GM12878 (cell line): ENCODE measurements around the gene THAP11. TPM values are rescaled to one million over a fixed set of nuclear protein-coding genes. Genes with fewer than 3 reads are reported as not detected.

ENCODE experiments used
- DPF2 ChIP-seq: fragments of 450-650 bp; IDR thresholded peaks from 2 replicates; pipeline ENCODE4 v1.6.1; 2017; ENCODE audit warnings: mild to moderate bottlenecking
- NR2F1 ChIP-seq: fragments of 450-650 bp; conservative IDR thresholded peaks from 2 replicates; pipeline ENCODE4 v1.6.1; 2017; ENCODE audit warnings: mild to moderate bottlenecking
- SRF ChIP-seq, 2 experiments: IDR thresholded peaks; 2 replicates each; pipeline ENCODE4 v1.6.1; 2011; ENCODE audit warnings: low read depth in 2 of 2, low read length in 2 of 2, mild to moderate bottlenecking in 1 of 2, moderate library complexity in 1 of 2
- polyA plus RNA-seq, 11 experiments: library from polyadenylated mRNA; depleted of rRNA in 4 of 11; unstranded in 6 of 11; stranded (reverse) in 5 of 11; fragments of >200 nt; fragmentation: Nextera tagmentation in 4 of 11; fragmentation: Illumina TruSeq in 1 of 11; extraction: Ambion mirVana in 4 of 11; extraction: Trizol in 1 of 11; gene quantifications; 1 replicate in 1 of 11; 2 replicates in 10 of 11; pipeline versions ENCODE4 v1.2.1 to v1.2.3, GENCODE V29; 2011 to 2016; ENCODE audit warnings: inconsistent platforms in 2 of 11, missing spikeins in 2 of 11, low read depth in 1 of 11
- total RNA-seq, 4 experiments: library from RNA; depleted of rRNA in 3 of 4; stranded (reverse); fragments of >200 nt in 3 of 4; fragmentation: Illumina TruSeq in 1 of 4; extraction: Trizol in 1 of 4; gene quantifications; 2 replicates each; pipeline versions ENCODE4 v1.2.1 to v1.2.3, GENCODE V29; 2013 to 2021
- TF ChIP-seq, protein P1 (sequence below): fragments of 150-350 bp; IDR thresholded peaks from 2 replicates; pipeline ENCODE4 v1.6.1; 2016; ENCODE audit warnings: low read depth, low read length
- TF ChIP-seq, protein P2 (sequence below): fragments of 450-650 bp; IDR thresholded peaks from 2 replicates; pipeline ENCODE4 v1.6.1; 2017; ENCODE audit warnings: low read depth, mild to moderate bottlenecking, moderate library complexity
- TF ChIP-seq, protein P3 (sequence below): IDR thresholded peaks from 2 replicates; pipeline ENCODE4 v1.6.1; 2012; ENCODE audit warnings: improper control_type of control experiment, low read depth, low read length; ENCODE audit not compliant: insufficient replicate concordance

The THAP11 gene
- total and polyA plus RNA-seq, 10 of the 15 experiments (the other 5 are each of a cell fraction or from before 2014, with no cell fraction given): 2.5 to 36.7 (median 21.4) TPM

DNA sequence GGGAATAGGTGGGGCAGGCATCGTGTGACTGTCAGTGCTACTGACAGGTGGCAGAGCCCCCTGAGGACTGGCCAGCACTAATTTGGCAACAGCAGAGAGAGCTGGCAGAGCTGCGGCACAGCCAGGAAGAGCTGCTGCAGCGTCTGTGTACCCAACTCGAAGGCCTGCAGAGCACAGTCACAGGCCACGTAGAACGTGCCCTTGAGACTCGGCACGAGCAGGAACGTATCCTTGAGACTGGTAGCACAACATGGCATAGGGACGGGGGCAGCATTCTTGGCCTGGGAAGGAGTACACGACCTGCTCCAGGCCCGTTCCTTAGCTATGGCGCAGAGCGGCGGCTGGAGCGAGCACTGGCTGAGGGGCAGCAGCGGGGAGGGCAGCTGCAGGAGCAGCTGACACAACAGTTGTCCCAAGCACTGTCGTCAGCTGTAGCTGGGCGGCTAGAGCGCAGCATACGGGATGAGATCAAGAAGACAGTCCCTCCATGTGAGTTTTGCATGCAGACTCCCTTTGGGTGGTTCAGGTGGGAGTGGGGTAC is 39.6 kb downstream of the THAP11 start (continued):
- TF ChIP-seq, protein P1, sequence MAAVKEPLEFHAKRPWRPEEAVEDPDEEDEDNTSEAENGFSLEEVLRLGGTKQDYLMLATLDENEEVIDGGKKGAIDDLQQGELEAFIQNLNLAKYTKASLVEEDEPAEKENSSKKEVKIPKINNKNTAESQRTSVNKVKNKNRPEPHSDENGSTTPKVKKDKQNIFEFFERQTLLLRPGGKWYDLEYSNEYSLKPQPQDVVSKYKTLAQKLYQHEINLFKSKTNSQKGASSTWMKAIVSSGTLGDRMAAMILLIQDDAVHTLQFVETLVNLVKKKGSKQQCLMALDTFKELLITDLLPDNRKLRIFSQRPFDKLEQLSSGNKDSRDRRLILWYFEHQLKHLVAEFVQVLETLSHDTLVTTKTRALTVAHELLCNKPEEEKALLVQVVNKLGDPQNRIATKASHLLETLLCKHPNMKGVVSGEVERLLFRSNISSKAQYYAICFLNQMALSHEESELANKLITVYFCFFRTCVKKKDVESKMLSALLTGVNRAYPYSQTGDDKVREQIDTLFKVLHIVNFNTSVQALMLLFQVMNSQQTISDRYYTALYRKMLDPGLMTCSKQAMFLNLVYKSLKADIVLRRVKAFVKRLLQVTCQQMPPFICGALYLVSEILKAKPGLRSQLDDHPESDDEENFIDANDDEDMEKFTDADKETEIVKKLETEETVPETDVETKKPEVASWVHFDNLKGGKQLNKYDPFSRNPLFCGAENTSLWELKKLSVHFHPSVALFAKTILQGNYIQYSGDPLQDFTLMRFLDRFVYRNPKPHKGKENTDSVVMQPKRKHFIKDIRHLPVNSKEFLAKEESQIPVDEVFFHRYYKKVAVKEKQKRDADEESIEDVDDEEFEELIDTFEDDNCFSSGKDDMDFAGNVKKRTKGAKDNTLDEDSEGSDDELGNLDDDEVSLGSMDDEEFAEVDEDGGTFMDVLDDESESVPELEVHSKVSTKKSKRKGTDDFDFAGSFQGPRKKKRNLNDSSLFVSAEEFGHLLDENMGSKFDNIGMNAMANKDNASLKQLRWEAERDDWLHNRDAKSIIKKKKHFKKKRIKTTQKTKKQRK: no peak
- TF ChIP-seq, protein P2, sequence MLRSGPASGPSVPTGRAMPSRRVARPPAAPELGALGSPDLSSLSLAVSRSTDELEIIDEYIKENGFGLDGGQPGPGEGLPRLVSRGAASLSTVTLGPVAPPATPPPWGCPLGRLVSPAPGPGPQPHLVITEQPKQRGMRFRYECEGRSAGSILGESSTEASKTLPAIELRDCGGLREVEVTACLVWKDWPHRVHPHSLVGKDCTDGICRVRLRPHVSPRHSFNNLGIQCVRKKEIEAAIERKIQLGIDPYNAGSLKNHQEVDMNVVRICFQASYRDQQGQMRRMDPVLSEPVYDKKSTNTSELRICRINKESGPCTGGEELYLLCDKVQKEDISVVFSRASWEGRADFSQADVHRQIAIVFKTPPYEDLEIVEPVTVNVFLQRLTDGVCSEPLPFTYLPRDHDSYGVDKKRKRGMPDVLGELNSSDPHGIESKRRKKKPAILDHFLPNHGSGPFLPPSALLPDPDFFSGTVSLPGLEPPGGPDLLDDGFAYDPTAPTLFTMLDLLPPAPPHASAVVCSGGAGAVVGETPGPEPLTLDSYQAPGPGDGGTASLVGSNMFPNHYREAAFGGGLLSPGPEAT: no peak
- TF ChIP-seq NR2F1 (no peak), SRF (IDR thresholded peaks at IDR 0.05; ENCODE audit: low read depth in 2 of 2, low read length in 2 of 2) (no peak), DPF2 (no peak)
- TF ChIP-seq, protein P3, sequence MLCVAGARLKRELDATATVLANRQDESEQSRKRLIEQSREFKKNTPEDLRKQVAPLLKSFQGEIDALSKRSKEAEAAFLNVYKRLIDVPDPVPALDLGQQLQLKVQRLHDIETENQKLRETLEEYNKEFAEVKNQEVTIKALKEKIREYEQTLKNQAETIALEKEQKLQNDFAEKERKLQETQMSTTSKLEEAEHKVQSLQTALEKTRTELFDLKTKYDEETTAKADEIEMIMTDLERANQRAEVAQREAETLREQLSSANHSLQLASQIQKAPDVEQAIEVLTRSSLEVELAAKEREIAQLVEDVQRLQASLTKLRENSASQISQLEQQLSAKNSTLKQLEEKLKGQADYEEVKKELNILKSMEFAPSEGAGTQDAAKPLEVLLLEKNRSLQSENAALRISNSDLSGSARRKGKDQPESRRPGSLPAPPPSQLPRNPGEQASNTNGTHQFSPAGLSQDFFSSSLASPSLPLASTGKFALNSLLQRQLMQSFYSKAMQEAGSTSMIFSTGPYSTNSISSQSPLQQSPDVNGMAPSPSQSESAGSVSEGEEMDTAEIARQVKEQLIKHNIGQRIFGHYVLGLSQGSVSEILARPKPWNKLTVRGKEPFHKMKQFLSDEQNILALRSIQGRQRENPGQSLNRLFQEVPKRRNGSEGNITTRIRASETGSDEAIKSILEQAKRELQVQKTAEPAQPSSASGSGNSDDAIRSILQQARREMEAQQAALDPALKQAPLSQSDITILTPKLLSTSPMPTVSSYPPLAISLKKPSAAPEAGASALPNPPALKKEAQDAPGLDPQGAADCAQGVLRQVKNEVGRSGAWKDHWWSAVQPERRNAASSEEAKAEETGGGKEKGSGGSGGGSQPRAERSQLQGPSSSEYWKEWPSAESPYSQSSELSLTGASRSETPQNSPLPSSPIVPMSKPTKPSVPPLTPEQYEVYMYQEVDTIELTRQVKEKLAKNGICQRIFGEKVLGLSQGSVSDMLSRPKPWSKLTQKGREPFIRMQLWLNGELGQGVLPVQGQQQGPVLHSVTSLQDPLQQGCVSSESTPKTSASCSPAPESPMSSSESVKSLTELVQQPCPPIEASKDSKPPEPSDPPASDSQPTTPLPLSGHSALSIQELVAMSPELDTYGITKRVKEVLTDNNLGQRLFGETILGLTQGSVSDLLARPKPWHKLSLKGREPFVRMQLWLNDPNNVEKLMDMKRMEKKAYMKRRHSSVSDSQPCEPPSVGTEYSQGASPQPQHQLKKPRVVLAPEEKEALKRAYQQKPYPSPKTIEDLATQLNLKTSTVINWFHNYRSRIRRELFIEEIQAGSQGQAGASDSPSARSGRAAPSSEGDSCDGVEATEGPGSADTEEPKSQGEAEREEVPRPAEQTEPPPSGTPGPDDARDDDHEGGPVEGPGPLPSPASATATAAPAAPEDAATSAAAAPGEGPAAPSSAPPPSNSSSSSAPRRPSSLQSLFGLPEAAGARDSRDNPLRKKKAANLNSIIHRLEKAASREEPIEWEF: no peak
